SK-N-DZ (cell line): ENCODE measurements around the gene ZNF17.

Experiments used
- DNase-seq: peaks from one replicate; pipeline ENCODE4 v3.0.0-alpha.2; 2015; ENCODE audit warnings: low spot score
- small RNA-seq, 2 experiments: library from RNA; depleted of rRNA; stranded (forward); fragments of <200 nt; gene quantifications; one replicate each; pipeline ENCODE3, GENCODE V24; 2014

Gene ZNF17

GRCh38 chr19:57421037-57421436 is 10.1 kb downstream of the ZNF17 start:
- DNase-seq, result no peak

GRCh38 chr19:57434386-57435061 is 23.6 kb downstream of the ZNF17 start:
- DNase-seq, result peak; percentile 4

- DNase-seq, result peak; percentile 95
Measured at GRCh38 chr19:57435062-57435978, 24.4 kb downstream of the ZNF17 start, which contains the start of gene ZNF749. ZNF749 (plus strand) TSS chr19:57435325; CDS start chr19:57435579, 254 bp downstream.

GRCh38 chr19:57436417-57436816 is 25.5 kb downstream of the ZNF17 start:
- no peak for DNase-seq

- no peak for DNase-seq
Measured at GRCh38 chr19:57437931-57438330, 27.0 kb downstream of the ZNF17 start.

GRCh38 chr19:57438925-57439324 is 28.0 kb downstream of the ZNF17 start:
- no peak for DNase-seq

GRCh38 chr19:57441979-57442752 is 31.2 kb downstream of the ZNF17 start:
- no peak for DNase-seq

- DNase-seq, result no peak
Measured at GRCh38 chr19:57443121-57443696, 32.2 kb downstream of the ZNF17 start.

- DNase-seq, result no peak
Measured at GRCh38 chr19:57452307-57452706, 41.3 kb downstream of the ZNF17 start.

- DNase-seq, result peak; percentile 8
Measured at GRCh38 chr19:57465680-57466381, 54.9 kb downstream of the ZNF17 start.

GRCh38 chr19:57466489-57466888 is 55.5 kb downstream of the ZNF17 start:
- DNase-seq, result no peak

Small RNAs within 50 kb of the gene (small RNA-seq; reads per million reads assigned to genes)
- gene VN1R107P, result 0 reads per million in 2 experiments
